RCC 7860 (cell line): ENCODE results near the gene KLK10.
"Not testable (repeated sequence)": the region's sequence is repeated elsewhere in the genome, so short reads cannot be mapped to it uniquely, and the experiment has no call there.

Experiments
- DNase-seq: peaks from one replicate; pipeline ENCODE4 v3.0.0-alpha.2; 2015; ENCODE audit warnings: low spot score
- FAIRE-seq: peaks from 2 replicates; lab custom pipeline; 2012; peaks lifted over from hg19 to GRCh38; lab: Jason Lieb, UNC

KLK10 gene

DNA sequence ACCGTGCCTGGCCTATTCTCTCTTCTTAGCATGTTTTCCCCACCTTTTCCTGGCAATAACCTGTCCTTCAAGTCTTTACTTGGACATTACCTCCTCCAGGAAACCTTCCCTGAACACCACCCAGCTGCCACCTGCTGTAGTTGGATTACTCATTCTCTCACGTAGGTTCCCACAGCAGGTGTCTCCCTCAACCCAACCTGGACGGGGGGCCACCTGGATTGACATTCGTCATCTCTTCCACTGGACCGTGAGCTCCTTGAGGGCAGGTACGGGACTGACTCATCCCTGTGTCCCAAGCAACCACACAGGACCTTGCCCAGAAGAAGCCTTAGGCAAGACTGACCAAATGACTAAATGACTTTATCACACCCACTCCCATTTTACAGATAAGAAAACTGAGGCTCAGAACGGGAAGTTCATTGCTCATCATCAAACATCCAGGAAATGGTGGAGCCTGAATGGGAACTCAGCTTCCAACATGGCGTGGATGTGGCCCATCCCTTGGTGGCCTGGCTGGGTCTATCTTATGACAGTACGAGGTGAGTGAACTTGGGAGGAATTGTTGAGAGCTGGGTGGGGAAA lies 46.6 kb downstream of the KLK10 start:
- FAIRE-seq (no peak), DNase-seq (no peak)

- DNase-seq, FAIRE-seq: not testable (repeated sequence)
These were observed 49.7 kb downstream of the KLK10 start for GRCh38 chr19:50969810-50970209.

- no peak for DNase-seq
- FAIRE-seq: no peak
These were observed 50.1 kb downstream of the KLK10 start, which contains the start of gene KLK6 for GRCh38 chr19:50969413-50969760. KLK6 (minus strand) TSS chr19:50969591; CDS start chr19:50968104, 1,487 bp downstream.

- DNase-seq: no peak
- FAIRE-seq: no peak
These were observed 50.6 kb downstream of the KLK10 start for GRCh38 chr19:50968716-50969412.

- FAIRE-seq (no peak), DNase-seq (no peak)
These were observed 51.4 kb downstream of the KLK10 start for GRCh38 chr19:50967929-50968715.

DNA sequence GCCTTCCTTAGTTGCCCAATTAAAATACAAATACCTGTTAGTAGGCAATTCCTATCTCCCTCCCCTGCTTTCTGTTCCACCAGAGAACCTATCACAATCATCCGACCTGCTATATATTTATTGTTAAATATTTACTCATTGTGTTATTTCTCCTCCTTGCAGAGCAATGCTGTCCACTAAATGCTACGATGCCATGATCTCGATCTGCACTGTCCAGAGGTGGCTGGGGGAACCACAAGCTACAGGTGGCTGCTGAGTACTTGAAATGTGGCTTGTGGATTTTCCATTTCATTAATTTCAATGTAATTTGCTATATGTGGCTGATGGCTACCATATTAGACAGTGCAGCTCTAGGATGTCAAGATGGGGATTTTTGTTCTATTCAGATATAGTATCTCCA lies 55.2 kb downstream of the KLK10 start:
- FAIRE-seq (no peak), DNase-seq (no peak)

DNA sequence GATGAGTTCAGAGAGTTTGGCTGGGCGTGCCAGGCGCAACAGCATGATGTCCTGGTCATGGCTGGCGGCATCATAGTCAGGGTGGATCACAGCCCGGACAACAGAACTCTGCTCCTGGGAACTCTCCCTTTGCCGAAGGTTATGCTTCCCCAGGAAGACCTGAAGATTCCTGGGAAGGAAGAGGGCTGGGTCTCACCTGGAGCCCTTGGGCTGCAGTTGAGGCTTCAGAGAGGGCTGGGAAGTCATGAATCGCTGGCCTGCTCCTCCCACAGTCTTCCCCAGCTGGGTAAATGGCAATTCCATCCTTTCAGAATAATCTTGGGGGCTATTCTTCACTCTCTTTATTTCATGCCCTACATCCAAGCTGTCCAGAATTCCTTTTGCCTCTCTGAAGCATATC lies 56.1 kb downstream of the KLK10 start:
- no peak for DNase-seq
- FAIRE-seq: no peak
